Measurements from ENCODE around the gene ELP5.

The ELP5 gene

GRCh38 chr17:7251661-7252175, 297 bp upstream of the ELP5 start, which contains the start of gene CTDNEP1:
TSS of gene CTDNEP1 (minus strand) at chr17:7251734. CDS start at chr17:7251296, 438 bp downstream.
- DNase-seq: peak; percentile 81 to 99 (median 97)

DNA sequence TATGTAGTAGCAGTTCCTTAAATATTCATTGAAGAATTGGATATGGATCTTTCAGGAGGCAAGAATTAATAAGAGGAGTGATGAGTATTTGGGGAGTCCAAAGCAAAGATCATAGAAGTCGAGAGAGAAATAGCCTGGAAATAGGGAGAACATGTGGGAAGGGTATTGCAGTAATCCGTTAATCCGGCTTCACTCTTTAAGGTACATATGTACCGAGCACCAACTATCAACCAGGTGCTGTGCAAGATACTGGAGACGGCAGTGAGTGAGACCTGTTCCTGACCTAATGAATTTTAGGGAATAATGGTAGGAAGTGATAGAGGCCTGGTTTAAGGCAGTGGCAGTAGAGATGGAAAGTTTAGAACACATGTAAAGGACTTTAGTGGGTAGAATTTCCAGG, 1.1 kb downstream of the ELP5 start:
- DNase-seq: no peak

GRCh38 chr17:7254511-7254910, 2.5 kb downstream of the ELP5 start:
- no peak for DNase-seq

DNA sequence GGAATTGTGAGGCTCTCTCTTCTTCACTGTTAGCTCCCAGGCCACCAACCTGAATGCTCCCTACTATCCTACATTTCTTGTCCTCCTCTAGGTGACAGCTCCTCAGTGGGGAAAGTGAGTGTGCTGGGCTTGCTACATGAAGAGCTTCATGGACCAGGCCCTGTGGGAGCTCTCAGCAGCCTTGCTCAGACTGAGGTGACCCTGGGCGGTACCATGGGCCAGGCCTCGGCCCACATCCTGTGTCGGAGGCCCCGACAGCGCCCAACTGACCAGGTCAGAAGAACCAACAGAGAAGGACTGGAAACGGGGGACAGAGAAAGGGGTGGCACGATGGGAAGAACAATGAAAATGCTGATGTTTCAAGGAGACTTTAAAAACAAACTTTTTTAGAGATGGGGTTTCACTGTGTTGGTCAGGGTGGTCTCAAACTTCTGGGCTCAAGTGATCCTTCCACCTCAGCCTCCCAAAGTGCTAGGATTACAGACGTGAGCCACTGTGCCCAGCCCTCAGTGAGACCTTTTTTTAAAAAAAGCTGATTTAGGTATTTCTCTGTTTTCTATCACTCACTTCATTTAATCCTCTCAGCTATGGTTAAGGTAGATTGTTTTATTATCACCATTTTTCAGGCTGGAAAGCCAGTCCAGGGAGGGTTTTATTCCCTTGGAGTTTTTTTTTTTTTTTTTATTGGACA, 4.9 kb downstream of the ELP5 start:
- no peak for DNase-seq

DNA sequence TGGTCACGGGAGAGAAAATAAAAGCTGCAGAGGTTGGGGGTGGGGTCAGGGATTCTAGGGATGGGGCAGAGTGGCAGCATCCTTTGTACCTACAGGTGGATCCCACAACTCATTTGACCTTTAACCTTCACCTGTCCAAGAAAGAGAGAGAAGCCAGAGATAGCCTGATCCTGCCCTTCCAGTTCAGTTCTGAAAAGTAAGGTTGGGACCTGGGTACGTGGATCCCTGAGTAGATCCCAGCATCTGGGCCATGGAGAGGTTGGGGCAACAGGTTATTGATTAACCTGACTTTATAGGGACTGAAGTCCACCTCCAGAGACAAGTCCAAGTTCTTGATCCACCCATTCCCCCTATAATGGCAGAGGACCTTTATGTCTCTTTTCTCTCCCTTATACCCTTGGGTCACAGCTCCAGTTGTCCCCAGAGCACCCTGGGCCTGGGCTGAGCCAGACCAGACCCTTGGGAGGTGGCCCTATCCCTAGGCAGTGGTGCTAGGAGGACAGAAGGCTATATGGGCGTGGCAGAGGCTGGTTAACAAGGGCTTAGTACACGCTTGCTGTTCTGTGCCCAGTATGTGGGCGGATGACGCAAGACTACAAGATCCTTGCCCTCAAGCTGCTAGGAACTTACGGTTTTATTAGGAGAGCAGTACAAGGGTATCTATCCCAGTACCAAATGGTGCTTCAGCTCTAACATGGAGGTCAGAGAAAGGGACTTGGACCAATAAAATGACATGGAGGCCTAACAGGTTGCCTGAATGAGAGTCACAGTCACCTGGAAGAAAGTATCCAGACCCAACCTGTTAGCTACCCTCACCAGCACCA, 6.9 kb downstream of the ELP5 start:
- DNase-seq: no peak

DNA sequence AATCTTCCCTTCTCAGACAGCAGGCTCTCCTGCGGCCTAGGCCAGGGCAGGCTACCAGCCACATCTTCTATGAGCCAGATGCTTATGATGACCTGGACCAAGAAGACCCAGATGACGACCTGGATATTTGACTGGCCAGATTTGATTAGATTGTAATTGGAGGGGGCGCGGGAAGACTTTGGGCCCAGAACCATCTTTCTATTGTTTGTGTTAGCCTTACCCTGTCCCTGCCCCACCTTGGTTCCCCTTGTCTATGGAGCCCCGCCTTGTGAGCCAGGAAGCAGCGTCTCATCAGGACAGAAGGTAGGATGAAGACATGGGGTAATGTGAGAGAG, 7.5 kb downstream of the ELP5 start:
- DNase-seq: no peak

DNA sequence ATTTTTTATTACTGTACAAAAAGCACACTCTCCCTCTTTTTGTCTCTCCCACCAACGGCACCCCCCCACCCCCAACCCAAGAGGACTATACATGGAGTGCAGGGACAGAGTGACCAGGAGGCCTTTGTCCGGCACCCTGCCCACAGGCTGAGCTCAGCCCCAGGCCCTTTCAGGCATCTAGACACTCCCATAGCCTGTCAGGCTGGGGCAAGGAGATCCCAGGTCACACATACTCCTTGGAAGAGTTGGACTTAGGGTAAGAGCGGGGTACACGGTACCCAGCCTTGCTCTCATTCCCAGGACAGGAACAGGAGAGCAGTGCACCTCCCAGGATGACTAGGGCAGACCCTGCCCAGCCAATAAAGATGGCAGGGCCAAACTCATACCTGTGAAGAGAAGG, 8.1 kb downstream of the ELP5 start:
- no peak for DNase-seq

DNA sequence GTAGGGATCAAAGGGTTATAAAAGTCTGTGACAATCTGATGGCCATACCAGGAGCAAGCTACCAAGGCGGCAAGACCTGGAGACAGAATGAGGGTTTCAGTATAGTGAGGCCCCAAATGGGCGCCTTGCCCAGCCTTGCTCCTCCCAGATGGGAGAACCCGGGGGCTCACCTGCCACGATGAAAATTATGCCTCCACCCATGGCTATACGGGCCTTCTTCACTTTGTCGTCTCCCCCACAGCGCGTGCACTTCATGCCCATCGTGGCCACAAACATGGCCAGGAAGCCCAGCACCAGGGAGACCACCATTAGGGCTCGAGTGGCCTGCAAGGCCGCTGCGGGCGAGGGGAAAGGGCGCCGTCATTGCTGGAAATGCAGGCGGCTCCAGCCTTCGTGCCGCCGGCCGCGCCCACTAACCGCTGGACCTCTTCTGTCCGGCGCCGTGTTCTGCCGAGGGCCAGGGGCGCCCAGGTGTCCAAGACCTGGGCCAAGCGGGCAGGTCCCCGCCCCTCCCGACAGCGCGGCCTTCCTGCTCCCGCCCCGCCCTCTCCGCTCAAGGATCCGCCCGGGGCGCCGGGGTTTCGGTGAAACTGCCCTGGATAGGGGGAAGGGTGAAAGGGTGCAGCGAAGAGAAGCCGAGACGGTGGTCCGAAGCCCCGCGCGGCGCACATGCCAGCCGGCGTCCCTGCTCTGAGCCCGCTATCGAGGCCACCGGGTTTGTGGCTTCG, 8.8 kb downstream of the ELP5 start:
- no peak for DNase-seq

- no peak for DNase-seq
These were observed 9.6 kb downstream of the ELP5 start for GRCh38 chr17:7261379-7262191.

- DNase-seq: no peak
These were observed 10.3 kb downstream of the ELP5 start, which contains the start of gene CLDN7 for GRCh38 chr17:7262192-7262934. TSS of gene CLDN7 (minus strand) at chr17:7262478. CDS start at chr17:7262043, 435 bp downstream.

DNA sequence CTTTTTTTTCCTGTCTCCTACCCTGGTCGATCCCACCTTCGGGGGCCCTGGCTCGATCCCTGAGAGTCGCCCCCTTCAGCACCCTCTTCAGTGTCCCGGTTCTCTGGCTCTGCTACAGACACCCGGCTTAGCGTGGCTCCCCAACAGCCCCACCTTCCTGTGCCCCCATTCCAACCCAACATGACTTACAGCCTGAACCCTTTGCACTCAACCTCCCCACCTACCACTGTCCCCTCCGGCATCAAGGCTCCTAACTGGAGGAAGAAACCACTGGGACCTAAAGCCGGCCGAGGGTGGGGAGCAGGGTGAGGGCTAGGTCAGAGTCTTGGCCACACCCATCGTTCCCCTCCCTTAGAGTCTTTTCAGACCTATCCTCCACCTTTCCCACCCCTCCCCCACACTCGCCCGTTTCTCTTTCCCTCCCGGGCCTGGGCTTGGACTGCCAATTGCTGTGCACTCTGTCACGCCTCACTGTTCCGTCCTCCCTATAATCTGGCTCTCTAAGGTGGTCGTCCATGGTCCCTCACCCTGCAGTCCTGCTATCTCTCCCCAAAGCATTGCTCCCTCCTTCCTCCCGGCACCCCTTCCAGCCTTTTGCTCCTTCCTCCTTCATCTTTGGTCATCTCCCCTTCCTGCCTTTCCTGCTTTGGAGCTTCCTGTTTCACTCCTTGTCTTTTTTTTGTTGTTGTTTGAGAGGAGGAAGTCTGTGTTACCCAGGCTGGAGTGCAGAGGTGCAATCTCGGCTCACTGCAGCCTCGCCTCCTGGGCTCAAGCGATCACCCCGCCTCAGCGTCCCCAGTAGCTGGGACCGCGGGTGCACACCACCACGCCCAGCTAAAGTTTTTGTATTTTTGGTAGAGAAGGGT, 11.2 kb downstream of the ELP5 start:
- DNase-seq: no peak

- DNase-seq: no peak
These were observed 11.7 kb downstream of the ELP5 start for GRCh38 chr17:7263801-7264078.

DNA sequence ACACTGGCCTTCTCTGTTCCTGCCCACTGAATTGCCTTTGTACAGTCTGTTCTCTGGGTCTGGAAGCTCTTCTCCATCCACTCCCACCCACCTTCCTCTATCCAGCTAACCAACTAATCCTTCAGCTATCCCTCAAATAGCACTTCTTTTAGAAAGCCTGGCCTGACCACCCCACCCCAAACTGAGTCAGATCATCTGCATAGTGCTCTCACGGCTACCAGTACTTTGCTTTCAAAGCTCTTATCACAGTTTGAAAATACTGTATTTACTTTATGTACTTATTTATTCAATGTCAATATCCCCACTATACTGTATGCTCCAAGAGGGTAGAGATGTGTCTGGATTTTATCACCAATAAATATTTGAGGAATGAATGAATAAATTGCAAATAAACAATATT, 14.8 kb downstream of the ELP5 start:
- no peak for DNase-seq

GRCh38 chr17:7279448-7279847, 27.4 kb downstream of the ELP5 start:
- DNase-seq: no peak

GRCh38 chr17:7280519-7281073, 28.6 kb downstream of the ELP5 start:
- peak in 50 of 56 donors; percentile 23 to 88 (median 61) for DNase-seq

- DNase-seq: peak in 50 of 56 donors; percentile 31 to 92 (median 58)
These were observed 29.3 kb downstream of the ELP5 start, which contains the start of gene SLC2A4 for GRCh38 chr17:7281074-7281952. TSS of gene SLC2A4 (plus strand) at chr17:7281718. CDS start at chr17:7281935, 217 bp downstream.

- DNase-seq: peak in 1 of 56 donors; percentile 25
These were observed 30.1 kb downstream of the ELP5 start for GRCh38 chr17:7281953-7282751.
